Heart left ventricle (tissue), 16 donors: ENCODE measurements around the gene RPS15. TPM values are rescaled to one million over a fixed set of nuclear protein-coding genes. Genes with fewer than 3 reads are reported as not detected.
A peak's percentile ranks its signal among the peaks of the same experiment; 100 is the strongest.

ENCODE experiments used
- ATAC-seq, 4 donors: fragments of 200-7000 bp; cut with Tn5 transposase; one replicate each; pipeline ENCODE4 v1.9.1; 2020 to 2022; ENCODE audit warnings: moderate library complexity in 4 of 4, mild to moderate bottlenecking in 3 of 4, moderate number of reproducible peaks in 1 of 4
- DNase-seq, 5 donors: peaks; one replicate each; pipeline ENCODE4 v3.0.0-alpha.2; 2020
- H3K27ac ChIP-seq, 12 donors: fragments of 200-600 bp; sonication (generic) in 4 of 12; one replicate each; pipeline versions ENCODE4 v1.5.0 to v1.8.0; 2016 to 2022; ENCODE audit warnings: mild to moderate bottlenecking in 2 of 12
- H3K27me3 ChIP-seq, 9 donors: fragments of 200-600 bp; sonication (generic) in 2 of 9; one replicate each; pipeline versions ENCODE4 v1.5.1 to v1.8.0; 2016 to 2022; ENCODE audit warnings: mild to moderate bottlenecking in 3 of 9
- H3K36me3 ChIP-seq, 9 donors: fragments of 200-600 bp; sonication (generic) in 2 of 9; one replicate each; pipeline versions ENCODE4 v1.5.0 to v1.8.0; 2018 to 2022; ENCODE audit warnings: mild to moderate bottlenecking in 2 of 9
- H3K4me1 ChIP-seq, 12 donors: fragments of 200-600 bp; sonication (generic) in 4 of 12; one replicate each; pipeline versions ENCODE4 v1.5.0 to v1.8.0; 2016 to 2022; ENCODE audit warnings: mild to moderate bottlenecking in 3 of 12
- H3K4me3 ChIP-seq, 12 donors: fragments of 200-600 bp; sonication (generic) in 4 of 12; one replicate each; pipeline versions ENCODE4 v1.5.0 to v1.8.0; 2017 to 2022; ENCODE audit warnings: mild to moderate bottlenecking in 9 of 12, moderate library complexity in 4 of 12
- H3K9me3 ChIP-seq, 12 donors: fragments of 200-600 bp; sonication (generic) in 4 of 12; one replicate each; pipeline versions ENCODE4 v1.5.0 to v1.8.0; 2016 to 2022; ENCODE audit warnings: mild to moderate bottlenecking in 1 of 12
- POLR2A ChIP-seq, 2 donors: fragments of 450-650 bp; IDR thresholded peaks; one replicate each; pipeline ENCODE4 v1.6.1; 2017; ENCODE audit warnings: antibody characterized with exemption in 2 of 2, mild to moderate bottlenecking in 2 of 2, moderate library complexity in 2 of 2
- WGBS, 4 donors: extraction: QIAGEN DNeasy Blood & Tissue Kit in 2 of 4; methylation state at CpG; one replicate each; pipeline versions ENCODE4 v1.1.5 to v1.1.7; 2013 to 2018; 5-methylcytosine and 5-hydroxymethylcytosine counted together
- intact Hi-C, 10 donors: fragments of 100-400 bp; cut with DNase I; formaldehyde crosslinking; loops; one replicate each; pipeline versions ENCODE4 v1.11.1 to v1.14.2; 2022
- polyA plus RNA-seq, 2 donors: library from polyadenylated mRNA; stranded (reverse); fragments of 200-250 nt; gene quantifications; one replicate each; pipeline ENCODE4 v1.2.3, GENCODE V29; 2013
- total RNA-seq, 9 donors: library from RNA; depleted of rRNA in 2 of 9; stranded (reverse); fragments of >200 nt in 2 of 9; fragmentation: NEBNext Ultra II Directional in 3 of 9; extraction: Animal tissue kit (Norgen Biotek cat#: 25700) in 3 of 9; gene quantifications; one replicate each; pipeline versions ENCODE4 v1.1.0 to v1.2.4, GENCODE V29; 2016 to 2023
- TF ChIP-seq, protein P1 (sequence below), 12 donors: fragments of 200-600 bp; sonication (generic) in 4 of 12; IDR thresholded peaks; one replicate each; pipeline versions ENCODE4 v1.5.0 to v1.8.0; 2018 to 2022; ENCODE audit warnings: antibody characterized with exemption in 12 of 12, mild to moderate bottlenecking in 5 of 12
- donor health status: ischemic (EF 13 %, LVEDD 7.1; RV severe dilation, severe dysfunction).
- donor health status: healthy with polysubstance abuse.
- donor health status: DM: no; HTN: yes; CAD: no.
- donor health status: DM: no; HTN: no; CAD: no.
- donor health status: ischemic (EF 25% LVEDD 6.9; RV normal size, moderate dysfunction).
- donor health status: ischemic (EF 25% LVEDD 5.7; RV mildly dilated, moderate dysfunction).
- donor health status: healthy.
- donor health status: DM: yes; HTN: yes; CAD: no.
- donor health status: ischemic (EF 35%, LVEDD 5.7; RV mildly dilated, moderate dysfunction).
- donor health status: nonischemic (EF 11% LVEDD 7.7; RV severe dilation, severe dysfunction).
- donor health status: DM: yes; HTN: yes; CAD: no.
- donor health status: PGD.
- donor health status: ischemic (EF 29% LVEDD 5.4; RV normal size, mild dysfunction).
- donor health status: nonischemic (EF 23%, LVEDD 6.1; RV moderate dilation, normal function).

RPS15 gene
- total and polyA plus RNA-seq, 11 donors: 468 to 2,683 (median 679) TPM

DNA sequence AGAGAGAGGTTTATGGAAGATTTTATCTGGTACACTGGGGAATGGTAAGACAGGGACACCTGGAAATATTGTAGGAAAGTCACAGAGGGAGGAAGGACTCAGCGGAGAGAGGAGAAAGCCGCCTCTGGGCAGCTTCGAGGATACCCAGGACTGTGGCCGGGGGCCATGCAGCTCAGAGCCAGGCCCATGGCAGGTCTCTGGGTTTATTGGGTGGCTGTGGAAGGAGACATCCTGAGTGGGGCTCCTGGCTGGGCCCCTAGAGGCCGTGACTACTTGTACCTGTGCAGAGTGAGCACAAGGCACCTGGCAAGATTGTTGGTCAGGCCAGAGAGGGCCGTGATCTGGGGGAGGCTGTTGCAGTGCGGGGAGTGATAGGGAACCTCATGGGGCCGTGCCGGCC lies 27.4 kb upstream of the RPS15 start:
- Histone ChIP-seq H3K36me3 (peaks cover 0 to 25% (median 10%) of the 10 kb centered on the region in 9 donors), H3K9me3 (no peaks in the 10 kb centered on the region), H3K27me3 (no peaks in the 10 kb centered on the region), H3K27ac (peak overlapping the region in 11 of 12 donors; percentile 61 to 97 (median 87)), H3K4me1 (peaks cover 28 to 78% (median 65%) of the 10 kb centered on the region in 12 donors), H3K4me3 (peak overlapping the region in 4 of 12 donors; percentile 7 to 100 (median 96))
- WGBS, 4 donors: 67 to 79% (median 71%) methylated on average over 8 to 9 of the region's 9 CpGs
- intact Hi-C loops: no loop called here
- DNase-seq (peak in 1 of 5 donors; percentile 18), ATAC-seq (no peak)
- TF ChIP-seq, protein P1, sequence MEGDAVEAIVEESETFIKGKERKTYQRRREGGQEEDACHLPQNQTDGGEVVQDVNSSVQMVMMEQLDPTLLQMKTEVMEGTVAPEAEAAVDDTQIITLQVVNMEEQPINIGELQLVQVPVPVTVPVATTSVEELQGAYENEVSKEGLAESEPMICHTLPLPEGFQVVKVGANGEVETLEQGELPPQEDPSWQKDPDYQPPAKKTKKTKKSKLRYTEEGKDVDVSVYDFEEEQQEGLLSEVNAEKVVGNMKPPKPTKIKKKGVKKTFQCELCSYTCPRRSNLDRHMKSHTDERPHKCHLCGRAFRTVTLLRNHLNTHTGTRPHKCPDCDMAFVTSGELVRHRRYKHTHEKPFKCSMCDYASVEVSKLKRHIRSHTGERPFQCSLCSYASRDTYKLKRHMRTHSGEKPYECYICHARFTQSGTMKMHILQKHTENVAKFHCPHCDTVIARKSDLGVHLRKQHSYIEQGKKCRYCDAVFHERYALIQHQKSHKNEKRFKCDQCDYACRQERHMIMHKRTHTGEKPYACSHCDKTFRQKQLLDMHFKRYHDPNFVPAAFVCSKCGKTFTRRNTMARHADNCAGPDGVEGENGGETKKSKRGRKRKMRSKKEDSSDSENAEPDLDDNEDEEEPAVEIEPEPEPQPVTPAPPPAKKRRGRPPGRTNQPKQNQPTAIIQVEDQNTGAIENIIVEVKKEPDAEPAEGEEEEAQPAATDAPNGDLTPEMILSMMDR (IDR thresholded peaks at IDR 0.05): no peak
- TF ChIP-seq POLR2A (IDR thresholded peaks at IDR 0.05): no peak

DNA sequence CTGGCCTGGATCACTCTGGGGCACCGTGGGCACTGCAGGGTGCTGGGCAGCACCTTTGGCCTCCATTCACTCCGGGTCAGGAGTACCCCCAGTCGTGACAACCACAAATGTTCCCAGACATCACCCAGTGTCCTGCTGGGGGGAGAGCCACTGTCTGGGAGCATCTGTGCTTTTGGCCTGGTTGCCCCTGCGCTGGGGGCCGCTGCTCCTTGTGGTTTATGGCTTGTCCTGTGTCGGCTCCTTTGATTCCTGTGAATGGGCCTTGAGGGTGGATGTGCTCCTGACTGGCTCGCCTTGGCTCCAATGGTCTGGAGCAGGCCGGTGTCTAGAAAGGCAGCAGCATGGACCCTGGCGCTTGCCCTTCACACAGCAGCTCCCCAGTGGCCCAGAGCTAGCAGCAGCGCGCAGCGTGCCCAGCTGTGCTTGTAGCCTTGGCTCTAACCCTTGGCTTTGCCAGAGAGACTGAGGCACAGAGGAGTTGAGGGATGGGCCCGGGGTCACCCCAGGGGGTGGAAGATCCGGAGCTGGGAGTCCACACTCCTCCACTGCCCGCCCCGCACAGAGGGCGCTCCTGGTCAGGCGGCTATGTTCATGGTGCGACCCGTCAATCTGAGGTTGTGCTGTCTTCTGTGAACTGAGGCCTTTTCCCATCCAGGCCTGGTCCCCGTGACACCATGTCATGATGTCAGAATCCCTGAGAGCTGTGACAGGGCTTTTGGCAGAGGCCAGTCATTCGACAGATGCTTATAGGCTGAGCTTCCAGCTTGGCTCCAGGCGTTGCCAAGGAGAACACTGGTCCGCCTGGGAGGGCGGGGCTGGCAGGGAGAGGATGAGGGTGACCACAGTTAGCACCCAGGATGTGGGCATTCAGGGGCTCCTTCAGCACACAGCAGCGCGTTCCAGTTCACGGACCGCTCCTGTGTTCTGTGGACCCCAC lies 26.7 kb upstream of the RPS15 start:
- Histone ChIP-seq H3K27ac (peak overlapping the region in 11 of 12 donors; percentile 61 to 97 (median 87)), H3K9me3 (no peaks in the 10 kb centered on the region), H3K4me3 (peak overlapping the region in 5 of 12 donors; percentile 1 to 30 (median 9)), H3K4me1 (peaks cover 33 to 84% (median 72%) of the 10 kb centered on the region in 12 donors), H3K36me3 (peaks cover 0 to 25% (median 10%) of the 10 kb centered on the region in 9 donors), H3K27me3 (no peaks in the 10 kb centered on the region)
- TF ChIP-seq, protein P1 (IDR thresholded peaks at IDR 0.05): no peak
- no peak for TF ChIP-seq POLR2A (IDR thresholded peaks at IDR 0.05)
- DNase-seq (peak; percentile 80 to 94 (median 84)), ATAC-seq (peak; percentile 35 to 55 (median 42))
- intact Hi-C loops: no loop called here
- 50 to 57% (median 53%) methylated on average over 19 to 29 of the region's 29 CpGs for WGBS, 4 donors

DNA sequence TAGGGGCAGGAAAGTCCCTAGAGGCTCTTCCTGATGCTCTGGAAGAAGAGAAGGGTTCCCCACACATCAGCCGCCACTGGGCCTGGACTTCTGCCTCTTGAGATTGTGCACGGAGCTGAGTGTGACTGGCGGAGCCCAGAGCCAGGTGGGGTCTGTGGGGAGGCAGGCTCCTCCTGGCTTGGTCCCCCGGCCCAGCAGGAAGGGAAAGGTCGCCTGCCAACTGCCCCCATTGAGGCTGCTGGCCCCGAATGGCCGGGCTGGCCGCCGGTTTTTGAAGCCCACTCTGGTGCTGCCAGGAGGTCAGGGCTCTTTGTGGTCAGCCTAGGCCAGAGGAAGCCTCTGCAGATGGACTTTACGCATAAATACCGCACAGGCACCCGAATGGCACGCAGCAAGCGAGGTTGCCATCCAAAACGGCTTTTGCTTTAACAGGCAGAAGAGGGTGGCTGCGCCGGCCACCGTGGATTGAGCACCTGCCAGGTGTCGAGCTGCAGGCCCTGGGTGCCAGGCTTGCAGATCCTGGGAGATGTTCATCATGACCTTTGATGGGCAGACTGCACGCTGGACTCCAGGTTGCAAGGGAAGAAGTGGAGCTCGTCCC lies 25.8 kb upstream of the RPS15 start:
- TF ChIP-seq POLR2A (IDR thresholded peaks at IDR 0.05): no peak
- TF ChIP-seq, protein P1 (IDR thresholded peaks at IDR 0.05): no peak
- peaks cover 0 to 30% (median 12%) of the 10 kb centered on the region in 9 donors for H3K36me3 ChIP-seq
- H3K27ac ChIP-seq: peak overlapping the region in 8 of 12 donors; percentile 32 to 97 (median 93)
- peak in 1 of 5 donors; percentile 34 for DNase-seq
- no peaks in the 10 kb centered on the region for H3K27me3 ChIP-seq
- 58 to 67% (median 64%) methylated on average over 12 to 21 of the region's 21 CpGs for WGBS, 4 donors
- H3K4me3 ChIP-seq: no peak overlapping the region
- H3K9me3 ChIP-seq: no peaks in the 10 kb centered on the region
- intact Hi-C loops: no loop called here
- peaks cover 33 to 88% (median 78%) of the 10 kb centered on the region in 12 donors for H3K4me1 ChIP-seq
- ATAC-seq: no peak
